ENCODE results near the gene LYZL6. TPM values are rescaled to one million over a fixed set of nuclear protein-coding genes. Genes with fewer than 3 reads are reported as not detected.

The LYZL6 gene
- polyA plus RNA-seq, 1 donor, result not detected

Other genes starting within 250 kb of the LYZL6 start
- 2.8 TPM for gene RASL10B, start 212.1 kb downstream of the LYZL6 start, polyA plus RNA-seq (ENCODE audit: insufficient read length)
- not detected for gene GAS2L2, start 190.5 kb downstream of the LYZL6 start, polyA plus RNA-seq (ENCODE audit: insufficient read length)
- gene C17orf50, start 182.8 kb downstream of the LYZL6 start, polyA plus RNA-seq (ENCODE audit: insufficient read length), result not detected
- 4.5 TPM for gene MMP28, start 148.1 kb downstream of the LYZL6 start, polyA plus RNA-seq (ENCODE audit: insufficient read length)
- gene TAF15, start 134.2 kb downstream of the LYZL6 start, polyA plus RNA-seq (ENCODE audit: insufficient read length), result 113 TPM
- not detected for gene HEATR9, start 74.8 kb downstream of the LYZL6 start, polyA plus RNA-seq (ENCODE audit: insufficient read length)
- 0.74 TPM for gene CCL5, start 63.4 kb downstream of the LYZL6 start, polyA plus RNA-seq (ENCODE audit: insufficient read length)
- gene RDM1, start 12.9 kb downstream of the LYZL6 start, polyA plus RNA-seq (ENCODE audit: insufficient read length), result 0.67 TPM
- 0.13 TPM for gene CCL16, start 37.8 kb upstream of the LYZL6 start, polyA plus RNA-seq (ENCODE audit: insufficient read length)
- 40.4 TPM for gene CCL14, start 43.0 kb upstream of the LYZL6 start, polyA plus RNA-seq (ENCODE audit: insufficient read length)
- not detected for gene CCL15, start 57.8 kb upstream of the LYZL6 start, polyA plus RNA-seq (ENCODE audit: insufficient read length)
- gene CCL23, start 74.3 kb upstream of the LYZL6 start, polyA plus RNA-seq (ENCODE audit: insufficient read length), result not detected
- gene CCL18, start 120.6 kb upstream of the LYZL6 start, polyA plus RNA-seq (ENCODE audit: insufficient read length), result not detected
- gene CCL3, start 146.4 kb upstream of the LYZL6 start, polyA plus RNA-seq (ENCODE audit: insufficient read length), result 5.8 TPM
- gene CCL4, start 160.1 kb upstream of the LYZL6 start, polyA plus RNA-seq (ENCODE audit: insufficient read length), result 3.2 TPM
- 10.9 TPM for gene TBC1D3B, start 232.9 kb upstream of the LYZL6 start, polyA plus RNA-seq (ENCODE audit: insufficient read length)